ENCODE data around the gene MSMO1. TPM values are rescaled to one million over a fixed set of nuclear protein-coding genes. Genes with fewer than 3 reads are reported as not detected.

Gene MSMO1
- total and polyA plus RNA-seq, 11 donors, result 6.0 to 28.4 (median 13.2) TPM

- DNase-seq (no peak), ATAC-seq (no peak)
- H3K9me3 ChIP-seq, result no peaks in the 10 kb centered on the region
- TF ChIP-seq POLR2A (IDR thresholded peaks at IDR 0.05), result no peak
- TF ChIP-seq, protein P1, sequence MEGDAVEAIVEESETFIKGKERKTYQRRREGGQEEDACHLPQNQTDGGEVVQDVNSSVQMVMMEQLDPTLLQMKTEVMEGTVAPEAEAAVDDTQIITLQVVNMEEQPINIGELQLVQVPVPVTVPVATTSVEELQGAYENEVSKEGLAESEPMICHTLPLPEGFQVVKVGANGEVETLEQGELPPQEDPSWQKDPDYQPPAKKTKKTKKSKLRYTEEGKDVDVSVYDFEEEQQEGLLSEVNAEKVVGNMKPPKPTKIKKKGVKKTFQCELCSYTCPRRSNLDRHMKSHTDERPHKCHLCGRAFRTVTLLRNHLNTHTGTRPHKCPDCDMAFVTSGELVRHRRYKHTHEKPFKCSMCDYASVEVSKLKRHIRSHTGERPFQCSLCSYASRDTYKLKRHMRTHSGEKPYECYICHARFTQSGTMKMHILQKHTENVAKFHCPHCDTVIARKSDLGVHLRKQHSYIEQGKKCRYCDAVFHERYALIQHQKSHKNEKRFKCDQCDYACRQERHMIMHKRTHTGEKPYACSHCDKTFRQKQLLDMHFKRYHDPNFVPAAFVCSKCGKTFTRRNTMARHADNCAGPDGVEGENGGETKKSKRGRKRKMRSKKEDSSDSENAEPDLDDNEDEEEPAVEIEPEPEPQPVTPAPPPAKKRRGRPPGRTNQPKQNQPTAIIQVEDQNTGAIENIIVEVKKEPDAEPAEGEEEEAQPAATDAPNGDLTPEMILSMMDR (IDR thresholded peaks at IDR 0.05), result no peak
- no peak overlapping the region for H3K4me3 ChIP-seq
- H3K36me3 ChIP-seq, result no peaks in the 10 kb centered on the region
- no peak overlapping the region for H3K27ac ChIP-seq
- H3K27me3 ChIP-seq, result peaks cover 0 to 40% (median 4%) of the 10 kb centered on the region in 9 donors
- H3K4me1 ChIP-seq, result peaks cover 0 to 27% (median 2%) of the 10 kb centered on the region in 12 donors
- WGBS, 4 donors, result 55 to 71% (median 66%) methylated on average over 3 of the region's 3 CpGs
- intact Hi-C loops (cut with DNase I), result no loop called here
These were observed 54.4 kb downstream of the MSMO1 start for GRCh38 chr4:165381821-165382373.

DNA sequence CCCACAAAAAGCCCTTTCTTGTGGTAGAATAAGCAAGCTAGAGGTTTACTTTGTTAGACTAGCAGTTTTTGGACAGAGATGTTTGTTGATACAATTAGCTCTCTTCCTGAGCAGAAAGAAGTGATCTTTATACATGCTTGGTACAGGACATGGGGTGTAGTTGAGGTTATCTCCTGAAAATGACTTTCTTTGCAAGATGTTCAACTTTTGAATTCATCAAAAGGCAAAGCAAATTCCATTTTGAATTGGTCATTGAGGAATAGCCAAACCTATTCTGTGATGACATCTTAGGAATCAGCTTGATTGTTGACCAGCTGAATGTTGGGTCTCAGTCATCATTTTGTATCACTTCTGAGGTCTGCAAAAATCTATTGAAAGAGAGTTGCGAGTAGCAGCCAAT is 55.2 kb downstream of the MSMO1 start:
- intact Hi-C loops (cut with DNase I), result no loop called here
- Histone ChIP-seq H3K4me1 (peaks cover 0 to 27% (median 2%) of the 10 kb centered on the region in 12 donors), H3K9me3 (no peaks in the 10 kb centered on the region), H3K27ac (peak overlapping the region in 1 of 12 donors; percentile 27), H3K4me3 (no peak overlapping the region), H3K36me3 (no peaks in the 10 kb centered on the region), H3K27me3 (peaks cover 0 to 34% (median 4%) of the 10 kb centered on the region in 9 donors)
- ATAC-seq, result no peak
- no peak for DNase-seq
- WGBS, 4 donors, result 86 to 96% (median 93%) methylated on average over 1 of the region's 1 CpG
- TF ChIP-seq, protein P1 (IDR thresholded peaks at IDR 0.05), result no peak
- TF ChIP-seq POLR2A (IDR thresholded peaks at IDR 0.05), result no peak

DNA sequence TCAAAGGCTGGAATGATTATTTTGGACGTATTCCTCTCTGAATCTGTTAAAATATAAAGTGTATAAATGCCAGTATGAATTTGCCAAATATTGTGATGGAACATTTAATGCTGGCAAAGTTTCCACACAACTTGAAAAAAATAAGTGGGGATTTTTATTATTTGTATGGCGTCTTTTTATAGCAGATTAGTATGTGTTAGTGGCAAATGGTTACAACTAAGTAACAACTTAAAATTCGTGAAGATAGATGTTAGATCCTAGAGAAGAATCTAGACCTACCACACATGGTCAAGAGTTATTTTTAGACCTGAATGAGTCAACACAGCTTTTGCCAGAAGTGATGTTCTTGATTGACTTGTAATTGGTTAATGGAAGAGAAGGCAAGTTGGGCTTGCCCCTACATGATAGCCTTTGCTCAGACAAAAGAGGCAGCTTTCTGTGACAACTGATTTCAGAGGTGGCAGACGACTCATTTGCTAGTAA is 56.2 kb downstream of the MSMO1 start:
- peaks cover 0 to 24% (median 4%) of the 10 kb centered on the region in 9 donors for H3K27me3 ChIP-seq
- no peak for ATAC-seq
- intact Hi-C loops (cut with DNase I), result no loop called here
- DNase-seq, result no peak
- 56 to 69% (median 64%) methylated on average over 4 of the region's 4 CpGs for WGBS, 4 donors
- H3K4me1 ChIP-seq, result peaks cover 0 to 27% (median under 1%) of the 10 kb centered on the region in 12 donors
- H3K4me3 ChIP-seq, result no peak overlapping the region
- H3K9me3 ChIP-seq, result no peaks in the 10 kb centered on the region
- TF ChIP-seq, protein P1 (IDR thresholded peaks at IDR 0.05), result no peak
- no peak for TF ChIP-seq POLR2A (IDR thresholded peaks at IDR 0.05)
- H3K36me3 ChIP-seq, result no peaks in the 10 kb centered on the region
- H3K27ac ChIP-seq, result peak overlapping the region in 1 of 12 donors; percentile 35

GRCh38 chr4:165384186-165384585 is 56.7 kb downstream of the MSMO1 start:
- WGBS, 4 donors, result 61 to 88% (median 75%) methylated on average over 3 of the region's 3 CpGs
- no peaks in the 10 kb centered on the region for H3K9me3 ChIP-seq
- H3K27ac ChIP-seq, result peak overlapping the region in 1 of 12 donors; percentile 35
- no peak overlapping the region for H3K4me3 ChIP-seq
- ATAC-seq (no peak), DNase-seq (no peak)
- no peaks in the 10 kb centered on the region for H3K36me3 ChIP-seq
- peaks cover 0 to 26% (median 0%) of the 10 kb centered on the region in 12 donors for H3K4me1 ChIP-seq
- TF ChIP-seq POLR2A (IDR thresholded peaks at IDR 0.05), result no peak
- TF ChIP-seq, protein P1 (IDR thresholded peaks at IDR 0.05), result no peak
- intact Hi-C loops (cut with DNase I), result no loop called here
- H3K27me3 ChIP-seq, result peaks cover 0 to 19% (median 0%) of the 10 kb centered on the region in 9 donors

Measured in heart left ventricle (tissue), 16 donors.